ENCODE data around the gene SH3PXD2B. TPM values are rescaled to one million over a fixed set of nuclear protein-coding genes. Genes with fewer than 3 reads are reported as not detected.
A peak's percentile ranks its signal among the peaks of the same experiment; 100 is the strongest.

SH3PXD2B gene
- total and polyA plus RNA-seq, 10 of the 15 experiments (the other 5 are each of a cell fraction or from before 2014, with no cell fraction given): 0.05 to 1.6 (median 0.57) TPM

DNA sequence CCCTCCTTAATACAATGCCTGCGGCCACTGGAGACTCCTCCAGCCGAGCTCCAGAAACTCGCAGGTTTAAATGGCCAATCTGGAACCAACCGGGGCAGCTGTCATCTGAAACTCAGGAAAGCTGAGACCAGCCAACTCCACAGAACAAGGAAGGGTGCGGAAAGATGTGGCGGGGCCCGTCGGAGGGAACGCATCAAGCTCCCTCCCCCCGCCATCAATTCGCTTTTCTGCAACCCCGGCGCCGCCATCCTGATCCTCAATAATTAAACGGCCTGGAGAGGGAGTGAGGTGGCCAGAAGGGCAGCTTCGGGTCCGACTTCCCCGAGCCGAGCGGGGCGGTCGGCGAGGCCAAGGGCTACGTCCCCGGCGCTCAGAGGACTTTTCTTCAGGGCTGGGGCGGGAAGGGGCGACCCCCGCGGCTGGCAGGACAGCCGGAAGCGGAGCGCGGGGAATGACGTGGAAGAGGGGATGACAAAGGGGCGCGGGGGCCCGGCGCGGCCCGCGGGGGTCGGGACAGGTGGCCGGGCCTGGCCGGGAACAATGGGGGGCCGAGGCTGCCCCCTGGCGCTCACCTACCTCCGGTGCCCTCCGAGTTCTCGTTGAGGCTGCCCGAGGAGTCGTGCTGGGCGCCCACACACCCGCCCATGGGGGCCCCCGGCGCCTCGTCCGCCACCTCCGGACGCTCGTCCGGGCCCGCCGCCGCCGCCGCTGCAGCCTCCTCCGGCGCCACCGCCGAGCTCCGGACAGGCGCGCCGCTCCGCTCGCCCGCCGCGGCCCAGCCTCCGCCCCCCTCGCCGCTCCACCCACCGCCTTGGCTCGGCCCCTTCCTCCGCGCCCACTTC lies 171.1 kb downstream of the SH3PXD2B start, which contains the start of gene UBTD2 (continued):
- TF ChIP-seq PAX8 (IDR thresholded peaks at IDR 0.05) (no peak), SP1 (IDR thresholded peaks at IDR 0.05; ENCODE audit: low read depth, low read length) (no peak), HDAC2 (IDR thresholded peaks at IDR 0.05) (no peak), SIX5 (IDR thresholded peaks at IDR 0.05; ENCODE audit: low read depth, low read length, severe bottlenecking) (no peak), RAD51 (IDR thresholded peaks at IDR 0.05) (no peak), RB1 (IDR thresholded peaks at IDR 0.05; ENCODE audit: borderline replicate concordance) (peak; percentile 53; the same call in 1 of the 2 replicates), SMARCA5 (IDR thresholded peaks at IDR 0.05) (peak; percentile 94), IKZF2 (IDR thresholded peaks at IDR 0.05) (peak in 1 of 2 experiments; percentile 41; a peak in 1 of 4 replicates), ZNF24 (IDR thresholded peaks at IDR 0.05) (peak; percentile 60), E4F1 (IDR thresholded peaks at IDR 0.05; ENCODE audit: borderline replicate concordance, partially characterized antibody) (no peak), ZNF207 (IDR thresholded peaks at IDR 0.05; ENCODE audit: borderline replicate concordance) (0 out of 2 replicates have a peak, but pooled peaks have one; percentile 23), NR2C1 (IDR thresholded peaks at IDR 0.05) (no peak), BHLHE40 (IDR thresholded peaks at IDR 0.05; ENCODE audit: borderline replicate concordance in 1 of 2, low read depth in 2 of 2, low read length in 1 of 2) (peak in 1 of 2 experiments; percentile 66; a peak in 1 of 4 replicates), YY1 (IDR thresholded peaks at IDR 0.05; ENCODE audit: low read depth, low read length) (0 out of 2 replicates have a peak, but pooled peaks have one; percentile 43), POLR2AphosphoS5 (IDR thresholded peaks at IDR 0.05; ENCODE audit: low read length) (peak; percentile 37; the same call in 1 of the 2 replicates), YBX1 (IDR thresholded peaks at IDR 0.05) (no peak), RUNX3 (IDR thresholded peaks at IDR 0.05; ENCODE audit: low read length) (peak; percentile 8; the same call in 1 of the 2 replicates), DPF2 (IDR thresholded peaks at IDR 0.05) (peak; percentile 74), TCF12 (IDR thresholded peaks at IDR 0.05; ENCODE audit: low read depth, low read length) (peak; percentile 44; the same call in 1 of the 2 replicates)
- TF ChIP-seq, protein P1, sequence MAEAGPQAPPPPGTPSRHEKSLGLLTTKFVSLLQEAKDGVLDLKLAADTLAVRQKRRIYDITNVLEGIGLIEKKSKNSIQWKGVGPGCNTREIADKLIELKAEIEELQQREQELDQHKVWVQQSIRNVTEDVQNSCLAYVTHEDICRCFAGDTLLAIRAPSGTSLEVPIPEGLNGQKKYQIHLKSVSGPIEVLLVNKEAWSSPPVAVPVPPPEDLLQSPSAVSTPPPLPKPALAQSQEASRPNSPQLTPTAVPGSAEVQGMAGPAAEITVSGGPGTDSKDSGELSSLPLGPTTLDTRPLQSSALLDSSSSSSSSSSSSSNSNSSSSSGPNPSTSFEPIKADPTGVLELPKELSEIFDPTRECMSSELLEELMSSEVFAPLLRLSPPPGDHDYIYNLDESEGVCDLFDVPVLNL (IDR thresholded peaks at IDR 0.05; ENCODE audit: low read depth, low read length): no peak
- TF ChIP-seq, protein P2, sequence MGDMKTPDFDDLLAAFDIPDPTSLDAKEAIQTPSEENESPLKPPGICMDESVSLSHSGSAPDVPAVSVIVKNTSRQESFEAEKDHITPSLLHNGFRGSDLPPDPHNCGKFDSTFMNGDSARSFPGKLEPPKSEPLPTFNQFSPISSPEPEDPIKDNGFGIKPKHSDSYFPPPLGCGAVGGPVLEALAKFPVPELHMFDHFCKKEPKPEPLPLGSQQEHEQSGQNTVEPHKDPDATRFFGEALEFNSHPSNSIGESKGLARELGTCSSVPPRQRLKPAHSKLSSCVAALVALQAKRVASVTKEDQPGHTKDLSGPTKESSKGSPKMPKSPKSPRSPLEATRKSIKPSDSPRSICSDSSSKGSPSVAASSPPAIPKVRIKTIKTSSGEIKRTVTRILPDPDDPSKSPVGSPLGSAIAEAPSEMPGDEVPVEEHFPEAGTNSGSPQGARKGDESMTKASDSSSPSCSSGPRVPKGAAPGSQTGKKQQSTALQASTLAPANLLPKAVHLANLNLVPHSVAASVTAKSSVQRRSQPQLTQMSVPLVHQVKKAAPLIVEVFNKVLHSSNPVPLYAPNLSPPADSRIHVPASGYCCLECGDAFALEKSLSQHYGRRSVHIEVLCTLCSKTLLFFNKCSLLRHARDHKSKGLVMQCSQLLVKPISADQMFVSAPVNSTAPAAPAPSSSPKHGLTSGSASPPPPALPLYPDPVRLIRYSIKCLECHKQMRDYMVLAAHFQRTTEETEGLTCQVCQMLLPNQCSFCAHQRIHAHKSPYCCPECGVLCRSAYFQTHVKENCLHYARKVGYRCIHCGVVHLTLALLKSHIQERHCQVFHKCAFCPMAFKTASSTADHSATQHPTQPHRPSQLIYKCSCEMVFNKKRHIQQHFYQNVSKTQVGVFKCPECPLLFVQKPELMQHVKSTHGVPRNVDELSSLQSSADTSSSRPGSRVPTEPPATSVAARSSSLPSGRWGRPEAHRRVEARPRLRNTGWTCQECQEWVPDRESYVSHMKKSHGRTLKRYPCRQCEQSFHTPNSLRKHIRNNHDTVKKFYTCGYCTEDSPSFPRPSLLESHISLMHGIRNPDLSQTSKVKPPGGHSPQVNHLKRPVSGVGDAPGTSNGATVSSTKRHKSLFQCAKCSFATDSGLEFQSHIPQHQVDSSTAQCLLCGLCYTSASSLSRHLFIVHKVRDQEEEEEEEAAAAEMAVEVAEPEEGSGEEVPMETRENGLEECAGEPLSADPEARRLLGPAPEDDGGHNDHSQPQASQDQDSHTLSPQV (IDR thresholded peaks at IDR 0.05): 0 out of 2 replicates have a peak, but pooled peaks have one; percentile 36

Measured in GM12878 (cell line).